ENCODE results near the gene PDCD5. TPM values are rescaled to one million over a fixed set of nuclear protein-coding genes. Genes with fewer than 3 reads are reported as not detected.

PDCD5 gene
- 316 and 419 TPM in 2 replicates for total RNA-seq

GRCh38 chr19:32580901-32581704 lies at the start of gene PDCD5:
TSS of gene PDCD5 (plus strand) at chr19:32581190. CDS start at chr19:32581262, 72 bp downstream.

Other genes with a start within 250 kb of the PDCD5 start
- 5.2 TPM in 2 replicates for gene ZNF507, start 235.6 kb upstream of the PDCD5 start, total RNA-seq
- 6.2 and 10.1 TPM in 2 replicates for gene DPY19L3, start 175.4 kb upstream of the PDCD5 start, total RNA-seq
- 25.8 and 27.0 TPM in 2 replicates for gene ANKRD27, start 94.0 kb downstream of the PDCD5 start, total RNA-seq
- gene RGS9BP, start 94.7 kb downstream of the PDCD5 start, total RNA-seq: 0.49 TPM in 1 of 2 replicates, not detected in the other
- gene NUDT19, start 110.6 kb downstream of the PDCD5 start, total RNA-seq: 17.8 and 18.7 TPM in 2 replicates
- gene TDRD12, start 138.6 kb downstream of the PDCD5 start, total RNA-seq: 0.47 and 1.9 TPM in 2 replicates

Data from hair follicular keratinocyte (primary cell).